T-helper 9 cell (primary cell): Measurements from ENCODE around the gene N4BP2L2.
A peak's percentile ranks its signal among the peaks of the same experiment; 100 is the strongest.

Source experiments
- DNase-seq: peaks from one replicate; pipeline ENCODE4 v3.0.0-alpha.2; 2020

The N4BP2L2 gene

GRCh38 chr13:32456591-32456990 lies 82.0 kb downstream of the N4BP2L2 start:
- DNase-seq, result no peak

- DNase-seq, result no peak
These were observed 83.0 kb downstream of the N4BP2L2 start for GRCh38 chr13:32455594-32455903.

GRCh38 chr13:32454886-32455593 lies 83.6 kb downstream of the N4BP2L2 start:
- DNase-seq, result no peak

- DNase-seq, result no peak
These were observed 84.6 kb downstream of the N4BP2L2 start for GRCh38 chr13:32453981-32454380.

DNA sequence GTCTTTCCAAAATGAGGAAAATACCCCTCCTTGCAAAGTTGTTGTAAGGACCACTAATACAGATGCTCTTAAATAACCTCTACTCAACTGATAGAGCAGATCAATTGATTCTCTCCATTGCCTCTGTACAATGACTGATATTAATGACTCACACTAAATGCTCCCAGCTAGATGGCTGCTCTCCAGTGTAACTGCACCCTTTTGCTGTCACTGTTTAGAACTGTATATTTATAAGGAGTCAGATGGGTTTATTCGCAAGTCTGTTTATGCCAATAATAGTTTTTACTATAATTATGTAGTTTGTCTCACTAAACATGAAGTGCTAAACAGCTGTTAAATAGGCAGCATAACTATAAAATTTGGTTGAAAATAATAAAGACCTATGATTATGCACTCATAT lies 89.6 kb downstream of the N4BP2L2 start:
- DNase-seq, result no peak

GRCh38 chr13:32447894-32448623 lies 90.5 kb downstream of the N4BP2L2 start:
- DNase-seq, result no peak

- no peak for DNase-seq
These were observed 91.7 kb downstream of the N4BP2L2 start for GRCh38 chr13:32446773-32447465.

DNA sequence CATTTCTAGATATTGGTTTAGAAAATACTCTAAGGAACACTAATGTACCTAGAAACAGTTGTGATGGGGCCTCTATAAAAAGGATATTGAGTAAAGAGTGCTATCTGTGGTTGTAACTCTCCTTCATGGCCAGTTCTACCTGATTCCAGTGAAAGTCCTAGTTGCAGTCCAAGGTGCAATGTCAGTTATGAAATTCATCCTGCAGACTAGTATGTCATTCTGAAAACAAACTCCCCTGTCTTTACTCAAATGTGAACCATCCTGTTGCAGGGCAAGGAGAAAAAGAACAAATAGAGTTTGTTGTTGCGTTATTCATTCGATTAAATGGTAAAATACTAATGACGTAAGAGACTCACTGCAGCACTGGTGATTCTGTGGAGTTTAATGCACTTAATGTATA lies 92.4 kb downstream of the N4BP2L2 start:
- no peak for DNase-seq

GRCh38 chr13:32445461-32445860 lies 93.1 kb downstream of the N4BP2L2 start:
- no peak for DNase-seq

DNA sequence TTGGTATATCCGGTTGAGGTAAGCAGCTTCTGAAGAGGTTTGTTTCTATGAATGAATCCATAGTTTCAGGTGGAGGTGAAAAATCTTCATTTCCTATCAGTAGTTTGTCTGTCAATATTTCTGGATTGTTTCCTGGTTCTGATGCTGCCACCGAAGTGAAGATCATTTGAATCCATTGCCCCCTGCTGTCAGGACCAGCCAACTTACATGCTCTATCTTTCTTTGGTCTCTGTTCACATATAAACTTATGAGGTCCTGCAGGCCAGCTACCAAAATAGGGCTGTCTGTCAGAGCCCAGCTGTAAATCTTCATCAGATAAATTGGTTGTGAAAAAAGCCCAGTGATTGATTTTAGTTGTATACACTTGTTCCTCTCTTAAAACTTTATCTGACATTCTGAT lies 95.5 kb downstream of the N4BP2L2 start:
- DNase-seq, result no peak

GRCh38 chr13:32438871-32439270 lies 99.7 kb downstream of the N4BP2L2 start:
- no peak for DNase-seq

DNA sequence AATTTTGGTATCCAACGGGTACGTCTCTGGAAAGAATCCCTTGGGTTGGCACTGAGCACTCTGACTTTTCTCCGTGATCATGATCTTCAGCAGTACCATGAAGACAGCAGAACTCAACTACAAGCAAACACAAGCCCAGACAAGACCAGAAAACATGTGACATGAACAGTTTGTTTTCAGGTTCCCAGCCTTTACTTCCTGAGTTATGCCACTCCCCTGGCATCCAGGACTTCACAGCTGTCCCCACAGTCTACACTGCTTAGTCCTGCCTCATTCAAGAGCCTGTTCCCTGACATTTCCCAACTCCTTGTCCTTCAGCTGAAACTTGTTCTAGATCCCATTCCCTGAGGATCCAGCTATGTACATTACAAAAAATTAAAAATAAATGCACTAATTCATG lies 105.7 kb downstream of the N4BP2L2 start:
- no peak for DNase-seq

DNA sequence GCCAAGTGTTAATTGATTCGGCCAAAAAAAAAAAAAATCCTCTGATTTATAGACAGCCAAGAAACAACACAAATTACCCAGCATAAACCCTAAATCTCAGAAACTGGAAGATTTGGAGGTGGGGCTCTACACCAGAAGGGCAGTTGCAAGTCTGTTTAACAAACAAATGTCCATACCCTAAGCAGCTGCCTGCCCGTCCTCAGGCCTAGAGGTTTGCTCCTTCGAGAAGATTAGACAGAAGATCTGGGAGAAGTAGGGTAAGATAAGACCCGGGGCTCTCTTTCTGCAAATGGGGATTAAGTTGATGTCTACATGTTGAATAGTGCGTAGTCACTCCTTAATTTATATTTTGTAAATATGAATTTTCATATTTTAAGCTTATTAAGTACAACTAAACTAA lies 107.2 kb downstream of the N4BP2L2 start:
- DNase-seq, result no peak

- DNase-seq, result no peak
These were observed 108.4 kb downstream of the N4BP2L2 start for GRCh38 chr13:32430018-32430747.

GRCh38 chr13:32429433-32429909 lies 109.1 kb downstream of the N4BP2L2 start:
- DNase-seq, result no peak

DNA sequence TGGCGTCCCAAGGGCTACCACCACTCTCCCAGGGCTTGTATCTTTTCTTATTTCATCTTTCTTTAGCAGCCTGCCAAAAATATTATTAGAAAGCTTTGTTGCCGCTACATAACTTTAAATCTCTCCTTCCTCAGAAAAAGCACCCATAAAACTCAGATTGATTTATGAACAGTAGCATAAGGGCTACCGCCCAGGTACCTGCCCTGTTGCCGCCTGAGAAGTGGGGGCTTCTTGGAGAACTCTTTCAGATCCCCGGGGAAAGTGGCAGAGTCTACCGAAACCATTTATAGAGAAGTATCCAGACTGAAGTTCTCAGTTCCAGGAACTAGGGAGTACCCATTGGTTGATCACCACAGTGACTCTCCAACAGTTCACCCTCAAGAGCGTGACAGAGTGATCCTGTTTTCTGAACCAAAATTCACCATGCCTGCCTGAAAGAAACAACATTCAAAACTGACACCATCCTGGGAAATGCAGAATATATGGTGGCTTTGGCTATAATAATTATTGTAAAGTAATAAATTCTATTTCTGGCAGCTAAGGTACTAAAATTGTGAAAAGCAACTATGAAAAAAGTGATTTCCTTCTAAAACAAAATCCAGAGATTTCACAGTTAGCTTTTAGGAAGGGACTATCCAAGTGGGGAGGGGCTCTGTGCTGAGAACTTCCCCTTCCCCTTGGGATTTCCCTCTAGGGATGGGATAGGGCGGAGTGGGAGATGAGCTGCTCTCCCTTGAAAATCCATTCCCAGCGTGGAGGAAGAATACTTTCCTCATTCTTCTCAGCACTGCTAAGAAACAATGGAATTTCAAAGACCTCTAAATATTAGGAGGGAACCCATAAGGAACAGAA lies 109.8 kb downstream of the N4BP2L2 start:
- DNase-seq, result no peak

DNA sequence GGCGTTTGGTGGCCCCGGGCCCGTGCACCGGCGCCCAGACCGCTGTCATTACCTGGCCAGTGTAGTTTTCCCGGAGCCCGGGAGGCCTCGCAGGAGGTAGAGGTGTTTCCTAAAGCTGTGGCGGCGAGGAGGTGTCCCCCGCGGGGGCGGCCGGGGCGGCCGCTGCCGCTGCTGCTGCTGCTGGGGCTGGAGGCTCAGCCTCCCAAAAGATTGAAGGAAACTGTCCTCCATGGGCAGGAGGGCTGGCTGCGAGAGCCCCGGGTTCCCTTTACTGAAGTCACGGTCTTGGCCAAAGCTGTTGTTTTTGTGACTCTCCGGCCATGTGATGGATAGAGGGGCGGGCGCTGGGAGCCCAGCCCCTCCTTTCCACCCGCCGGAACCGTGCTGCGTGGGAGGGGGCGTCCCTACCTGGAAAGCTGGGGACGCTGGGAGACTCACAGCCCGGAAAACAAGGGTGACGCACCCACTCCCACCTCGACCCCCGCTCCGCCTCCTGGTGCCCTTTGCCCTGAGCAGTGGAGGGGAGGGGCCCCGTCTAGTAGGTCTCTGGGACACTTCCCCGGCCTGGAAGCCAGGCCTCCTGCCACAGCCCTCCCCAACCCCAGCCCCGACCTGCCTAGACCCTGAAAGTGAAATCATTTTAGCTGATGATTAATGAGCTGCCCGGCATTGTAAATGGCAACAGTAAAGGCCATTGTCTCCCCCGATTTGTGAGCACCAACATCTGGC lies 110.6 kb downstream of the N4BP2L2 start, which contains the start of gene N4BP2L1:
Gene N4BP2L1 (minus strand): TSS at position 279 of the 729 bp plus-strand sequence. CDS start 48 bp downstream, at position 231.
- DNase-seq, result peak; percentile 77

DNA sequence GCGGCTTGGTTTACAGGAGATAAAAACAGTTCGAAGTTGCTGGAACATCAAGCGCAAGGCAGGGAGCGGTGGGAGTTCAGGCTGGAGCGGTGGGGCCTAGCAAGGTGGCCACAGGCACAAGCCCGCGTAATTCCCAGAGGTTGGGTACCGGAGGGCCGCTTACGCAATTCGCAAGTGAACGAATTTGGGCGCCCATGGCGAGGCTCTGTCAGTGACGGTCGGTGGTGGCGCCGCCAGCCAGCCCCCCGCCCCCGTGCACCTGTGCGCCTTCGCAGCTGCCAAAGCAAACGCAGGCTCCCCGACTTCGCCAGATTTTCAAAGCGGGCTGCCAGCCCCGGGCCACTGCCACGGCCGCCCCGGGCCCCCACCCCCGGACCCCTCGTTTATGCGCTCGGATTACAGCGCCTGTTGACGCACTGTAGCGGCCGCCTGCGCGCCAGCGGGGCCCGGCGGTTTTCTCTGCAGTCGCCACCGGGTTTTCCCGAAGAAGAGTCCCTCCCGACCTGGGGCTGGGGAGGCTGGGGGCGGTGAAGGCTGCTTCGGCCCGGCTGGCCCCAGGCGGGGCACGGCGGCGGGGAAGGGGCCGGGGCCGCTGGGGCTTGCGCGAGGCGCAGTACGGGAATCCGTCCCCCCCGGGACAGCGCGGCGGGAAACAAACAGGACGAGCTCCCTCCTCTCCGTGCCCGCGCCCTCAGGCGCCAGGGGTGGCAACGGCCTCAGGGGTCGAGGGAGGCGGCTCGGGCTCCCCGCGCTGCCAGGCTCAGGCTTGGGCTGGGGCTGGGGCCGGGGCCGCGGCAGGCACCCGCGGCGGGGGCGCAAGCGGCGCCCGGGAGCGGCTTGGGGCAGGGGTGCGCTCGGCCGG lies 111.4 kb downstream of the N4BP2L2 start:
- DNase-seq, result peak; percentile 45

GRCh38 chr13:32426191-32426989 lies 112.2 kb downstream of the N4BP2L2 start:
- DNase-seq, result no peak
